ENCODE measurements around the gene CACNA1B. TPM values are rescaled to one million over a fixed set of nuclear protein-coding genes. Genes with fewer than 3 reads are reported as not detected.
"Not testable (repeated sequence)": the region's sequence is repeated elsewhere in the genome, so short reads cannot be mapped to it uniquely, and the experiment has no call there.

Gene CACNA1B
- total RNA-seq, 4 donors from 2014 or later = 0.04 to 0.13 (median 0.12) TPM; not detected in 1

DNA sequence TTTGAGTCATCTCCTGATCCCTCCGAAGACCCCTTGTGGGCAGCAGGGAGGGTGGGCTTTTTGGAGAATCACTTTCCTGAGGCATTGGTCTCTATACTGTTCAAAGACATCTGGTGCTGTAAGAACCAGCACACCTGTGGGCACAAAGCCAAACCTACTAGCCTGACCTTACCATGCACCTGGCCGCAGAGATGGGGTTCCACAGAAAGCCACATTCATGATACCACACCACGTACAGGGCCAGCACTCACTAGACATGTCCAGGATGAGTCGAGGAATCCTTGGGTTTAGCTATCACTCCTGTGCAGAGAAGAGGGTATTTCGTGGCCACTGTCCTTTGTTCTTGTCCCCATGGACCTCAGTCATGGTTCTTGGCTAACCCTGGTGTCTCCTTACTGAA, 203.4 kb downstream of the CACNA1B start:
- H3K36me3 ChIP-seq = no peaks in the 10 kb centered on the region
- peaks cover 30% of the 10 kb centered on the region for H3K27me3 ChIP-seq
- peaks cover 0 to 26% (median 0%) of the 10 kb centered on the region in 3 donors for H3K9me3 ChIP-seq
- no peaks in the 10 kb centered on the region for H3K4me1 ChIP-seq
- TF ChIP-seq EP300 (IDR thresholded peaks at IDR 0.05) (no peak), CTCF (IDR thresholded peaks at IDR 0.05) (no peak), POLR2A (IDR thresholded peaks at IDR 0.05) (no peak), POLR2AphosphoS5 (IDR thresholded peaks at IDR 0.05) (no peak)
- H3K4me3 ChIP-seq = no peak overlapping the region
- WGBS, 2 donors (ENCODE audit: low coverage in 1 of 2) = 69 to 71% methylated on average over 5 of the region's 5 CpGs
- ATAC-seq = no peak
- H3K27ac ChIP-seq = no peak overlapping the region

DNA sequence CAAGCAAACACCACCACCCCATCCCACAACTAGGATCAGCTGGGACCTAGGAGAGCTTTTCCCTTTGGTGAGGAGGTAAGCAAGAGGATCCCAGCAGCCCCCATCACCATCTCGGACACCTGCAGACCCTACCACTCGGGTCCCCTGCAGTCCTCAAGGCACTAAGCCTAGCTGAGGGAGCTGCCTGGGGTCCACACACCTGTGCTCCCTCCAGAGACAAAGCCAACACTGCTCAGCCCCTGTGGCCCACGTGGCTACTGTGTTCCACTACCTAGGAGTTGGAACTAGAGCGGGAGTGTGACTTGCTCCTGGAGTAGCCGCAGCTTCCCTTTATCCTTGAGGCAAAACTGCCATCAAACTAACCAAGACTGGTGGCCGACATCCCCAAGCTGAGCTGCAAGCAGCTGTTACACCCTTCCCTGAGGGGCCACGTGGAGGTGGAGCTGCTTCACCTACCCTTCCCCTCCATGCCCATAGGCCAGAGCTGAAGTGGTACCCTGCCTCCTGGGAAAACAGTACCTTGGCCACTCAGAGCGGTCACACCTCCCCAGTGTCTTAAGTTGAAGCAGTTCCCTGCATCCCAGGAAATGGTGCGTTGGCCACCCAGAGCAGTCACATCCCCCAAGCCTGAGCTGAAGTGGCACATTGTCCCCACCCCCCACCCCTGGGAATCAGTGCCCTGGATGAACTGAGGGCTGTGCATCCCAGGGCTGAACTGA, 205.5 kb downstream of the CACNA1B start:
- Histone ChIP-seq H3K27me3 (peaks cover 28% of the 10 kb centered on the region), H3K4me3 (no peak overlapping the region), H3K4me1 (no peaks in the 10 kb centered on the region), H3K36me3 (no peaks in the 10 kb centered on the region), H3K27ac (no peak overlapping the region), H3K9me3 (peaks cover 0 to 37% (median 0%) of the 10 kb centered on the region in 3 donors)
- WGBS, 2 donors (ENCODE audit: low coverage in 1 of 2) = 71% methylated on average over 4 of the region's 9 CpGs; no CpG with 5 or more reads in 1 of the 2 donors
- ATAC-seq = no peak
- TF ChIP-seq CTCF (IDR thresholded peaks at IDR 0.05) (no peak), POLR2A (IDR thresholded peaks at IDR 0.05) (no peak), EP300 (IDR thresholded peaks at IDR 0.05) (no peak), POLR2AphosphoS5 (IDR thresholded peaks at IDR 0.05) (no peak)

GRCh38 chr9:138083873-138084272, 206.3 kb downstream of the CACNA1B start:
- no CpG with 5 or more reads among the region's 3 CpGs for WGBS, 2 donors (ENCODE audit: low coverage in 1 of 2)
- Histone ChIP-seq H3K4me3 (no peak overlapping the region), H3K27me3 (peaks cover 21% of the 10 kb centered on the region), H3K36me3 (no peaks in the 10 kb centered on the region), H3K27ac (no peak overlapping the region), H3K9me3 (peaks cover 0 to 37% (median 0%) of the 10 kb centered on the region in 3 donors), H3K4me1 (no peaks in the 10 kb centered on the region)
- no peak for ATAC-seq
- TF ChIP-seq EP300 (IDR thresholded peaks at IDR 0.05) (no peak), CTCF (IDR thresholded peaks at IDR 0.05) (no peak), POLR2A (IDR thresholded peaks at IDR 0.05) (no peak), POLR2AphosphoS5 (IDR thresholded peaks at IDR 0.05) (no peak)

DNA sequence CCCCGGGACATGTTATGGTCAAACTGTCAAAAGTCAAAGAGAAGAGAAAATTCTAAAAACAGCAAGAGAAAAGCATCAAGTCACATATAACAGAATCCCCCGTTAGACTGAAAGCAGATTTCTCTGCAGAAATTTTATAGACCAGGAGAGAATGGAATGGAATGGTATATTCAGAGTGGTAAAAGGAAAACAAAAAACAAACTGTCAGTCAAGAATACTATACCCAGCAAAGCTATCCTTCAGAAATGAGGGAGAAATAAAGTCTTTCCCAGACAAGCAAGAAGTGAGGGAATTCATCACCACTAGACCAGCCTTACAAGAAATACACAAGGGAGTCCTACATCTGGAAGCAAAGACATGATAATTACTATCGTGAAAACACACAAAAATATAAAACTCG, 208.0 kb downstream of the CACNA1B start:
- Histone ChIP-seq H3K36me3 (no peaks in the 10 kb centered on the region), H3K27ac (no peak overlapping the region), H3K9me3 (peaks cover 0 to 37% (median 0%) of the 10 kb centered on the region in 3 donors), H3K27me3 (peaks cover 14% of the 10 kb centered on the region), H3K4me3 (no peak overlapping the region), H3K4me1 (no peaks in the 10 kb centered on the region)
- 67 to 79% methylated on average over 4 of the region's 4 CpGs for WGBS, 2 donors (ENCODE audit: low coverage in 1 of 2)
- no peak for ATAC-seq
- TF ChIP-seq CTCF (IDR thresholded peaks at IDR 0.05) (no peak), POLR2AphosphoS5 (IDR thresholded peaks at IDR 0.05) (no peak), EP300 (IDR thresholded peaks at IDR 0.05) (no peak), POLR2A (IDR thresholded peaks at IDR 0.05) (no peak)

GRCh38 chr9:138092057-138092456, 214.5 kb downstream of the CACNA1B start:
- H3K27me3 ChIP-seq, H3K9me3 ChIP-seq, H3K4me3 ChIP-seq, ATAC-seq, H3K27ac ChIP-seq, H3K4me1 ChIP-seq, H3K36me3 ChIP-seq: not testable (repeated sequence)
- 70 to 81% methylated on average over 3 to 4 of the region's 4 CpGs for WGBS, 2 donors (ENCODE audit: low coverage in 1 of 2)

Data from gastroesophageal sphincter (tissue), 4 donors.